Forelimb muscle (tissue), 1 donor: ENCODE results near the gene CAPS2. TPM values are rescaled to one million over a fixed set of nuclear protein-coding genes. Genes with fewer than 3 reads are reported as not detected.
"Not testable (repeated sequence)": the region's sequence is repeated elsewhere in the genome, so short reads cannot be mapped to it uniquely, and the experiment has no call there.

ENCODE experiments used
- DNase-seq: peaks from one replicate; pipeline ENCODE4 v3.0.0-alpha.2; 2013; ENCODE audit warnings: low read depth
- polyA plus RNA-seq: library from polyadenylated mRNA; unstranded; fragments of 120-200 nt; gene quantifications from one replicate; pipeline ENCODE4 v1.2.1, GENCODE V29; 2013; ENCODE audit not compliant: insufficient read length

CAPS2 gene
- polyA plus RNA-seq = 2.1 TPM

DNA sequence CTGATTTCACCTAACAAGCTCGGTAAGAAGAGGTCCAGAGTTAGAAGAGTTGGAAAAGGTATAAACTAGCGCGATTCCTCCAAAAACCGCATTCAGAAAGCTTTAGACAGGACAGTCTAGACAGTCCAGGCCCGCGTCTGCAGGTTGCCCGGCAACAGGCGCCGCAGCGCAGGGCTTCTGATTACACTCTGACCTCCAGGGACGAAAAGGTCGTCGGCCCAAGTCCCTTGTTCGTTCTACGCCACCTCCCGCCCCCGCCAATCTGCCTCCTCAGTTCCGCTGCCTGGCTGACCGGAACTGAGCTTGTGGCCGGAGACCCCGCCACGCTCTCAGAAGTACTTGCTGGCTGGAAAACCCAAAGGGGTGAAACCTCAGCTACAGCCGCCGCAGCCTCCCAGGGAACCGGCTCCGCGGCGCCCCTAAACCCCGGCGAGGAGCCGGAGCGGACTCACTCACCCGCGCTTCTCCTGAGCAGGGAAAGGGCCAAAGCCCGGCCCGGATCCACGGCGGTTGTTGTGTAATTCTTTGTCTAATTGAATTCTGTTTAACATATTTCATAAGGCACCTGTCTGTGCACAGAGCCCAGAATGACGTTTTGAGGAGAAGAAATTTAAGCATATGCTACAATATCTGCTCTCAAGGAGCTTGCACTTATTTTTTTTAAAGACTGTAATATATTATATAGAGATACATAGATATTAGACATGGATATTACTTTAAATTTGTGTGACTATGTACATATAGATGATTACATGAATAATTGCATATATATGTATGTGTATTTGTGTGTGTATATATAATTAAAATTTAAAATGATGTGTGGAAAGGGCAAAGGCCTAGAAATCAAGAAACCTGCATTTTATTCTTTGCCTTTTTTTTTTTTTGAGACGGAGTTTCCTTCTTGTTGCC lies at the start of gene CAPS2:
CAPS2 (minus strand) TSS at position 407 of the 909 bp plus-strand sequence. CDS start 3,826 bp downstream, outside the sequence.
- DNase-seq = peak; percentile 38

DNA sequence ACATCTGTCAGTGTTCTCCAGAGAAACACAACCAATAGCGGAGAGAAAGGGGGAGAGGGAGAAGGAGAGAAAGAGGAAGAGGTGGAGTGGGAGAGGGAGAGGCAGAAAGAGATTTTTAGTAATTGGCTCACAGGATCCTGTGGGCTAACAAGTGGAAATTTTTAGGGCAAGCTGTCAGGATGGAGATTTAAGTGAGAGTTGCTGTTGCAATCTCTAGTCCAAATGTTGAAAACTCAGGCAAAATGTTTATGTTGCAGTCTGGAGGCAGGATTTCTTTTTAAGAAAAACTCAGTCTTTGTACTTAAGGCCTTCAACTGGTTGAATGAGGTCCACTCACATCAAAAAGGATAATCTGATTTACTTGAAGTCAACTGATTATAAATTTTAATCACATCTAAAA lies 48.2 kb upstream of the CAPS2 start:
- no peak for DNase-seq

DNA sequence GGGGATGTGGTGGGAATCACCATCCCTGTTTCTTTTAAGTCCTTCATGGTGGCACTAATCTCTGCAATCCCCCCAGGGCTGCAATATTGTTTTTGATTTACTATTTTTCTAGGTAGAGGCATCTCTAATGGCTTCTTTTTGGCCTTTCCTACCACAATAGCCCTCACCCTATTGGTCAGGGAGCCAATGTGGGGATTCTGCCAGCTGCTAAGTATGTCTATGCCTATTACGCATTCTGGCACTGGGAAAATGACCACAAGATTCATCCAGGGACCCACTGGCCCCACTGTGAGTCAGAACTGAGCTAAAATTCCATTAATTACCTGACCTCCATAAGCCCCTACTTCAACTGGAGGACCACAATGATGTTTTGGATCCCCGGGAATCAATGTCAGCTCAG lies 44.8 kb upstream of the CAPS2 start:
- no peak for DNase-seq

DNA sequence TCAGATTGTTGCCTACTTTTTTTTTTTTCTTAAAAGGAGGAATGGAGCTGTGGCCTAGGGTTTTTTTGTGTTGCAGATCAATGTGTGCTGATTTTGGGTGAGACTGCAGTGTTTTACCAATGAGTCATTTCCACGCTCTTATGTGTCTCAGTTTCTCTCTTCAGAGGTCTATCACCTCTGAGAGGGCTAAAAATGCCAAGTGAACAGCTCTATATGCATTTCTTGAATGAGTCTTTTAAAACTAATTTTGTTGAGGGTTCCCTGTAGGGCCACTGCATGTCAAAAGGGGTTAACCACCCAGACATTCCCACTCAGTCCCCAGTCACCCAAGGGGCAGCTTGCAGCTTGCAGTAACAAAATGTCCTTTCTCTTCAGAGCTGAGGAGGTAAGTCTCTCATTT lies 36.5 kb upstream of the CAPS2 start:
- DNase-seq = no peak

DNA sequence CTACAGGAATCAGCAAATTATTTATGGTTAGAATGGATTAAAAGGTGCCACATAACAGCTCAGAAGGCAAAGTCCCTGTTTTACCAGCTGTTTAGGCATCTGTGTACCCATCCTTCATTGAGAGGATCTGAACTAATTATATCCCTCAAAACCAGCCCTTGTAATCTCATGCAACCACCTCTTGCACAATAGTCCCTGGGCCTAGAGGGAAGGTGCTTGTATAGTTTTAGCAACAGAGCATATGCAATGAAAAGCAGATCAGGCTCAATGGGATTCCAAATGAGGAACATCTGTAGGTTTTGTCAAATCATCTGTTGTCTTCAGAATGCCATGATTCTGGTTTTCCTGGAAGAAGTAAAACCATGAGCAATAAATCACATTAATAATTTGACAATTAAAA lies 34.8 kb upstream of the CAPS2 start:
- DNase-seq = no peak

DNA sequence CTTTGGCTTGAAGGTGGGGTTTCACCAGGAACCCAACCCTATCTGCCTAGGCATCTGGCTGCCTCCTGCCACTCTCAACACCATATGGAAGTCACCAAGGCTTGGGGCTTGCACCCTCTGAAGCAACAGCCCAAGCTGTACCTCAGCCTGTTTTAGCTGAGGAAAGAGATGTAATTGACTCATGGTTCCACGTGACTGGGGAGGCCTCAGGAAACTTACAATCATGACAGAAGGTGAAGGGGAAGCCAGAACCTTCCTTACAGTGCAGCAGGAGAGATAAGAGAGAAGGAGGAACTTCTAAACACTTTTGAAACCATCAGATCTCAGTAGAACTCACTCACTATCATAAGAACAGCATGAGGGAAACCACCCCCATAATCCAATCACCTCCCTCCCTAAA lies 31.3 kb upstream of the CAPS2 start:
- DNase-seq = no peak

DNA sequence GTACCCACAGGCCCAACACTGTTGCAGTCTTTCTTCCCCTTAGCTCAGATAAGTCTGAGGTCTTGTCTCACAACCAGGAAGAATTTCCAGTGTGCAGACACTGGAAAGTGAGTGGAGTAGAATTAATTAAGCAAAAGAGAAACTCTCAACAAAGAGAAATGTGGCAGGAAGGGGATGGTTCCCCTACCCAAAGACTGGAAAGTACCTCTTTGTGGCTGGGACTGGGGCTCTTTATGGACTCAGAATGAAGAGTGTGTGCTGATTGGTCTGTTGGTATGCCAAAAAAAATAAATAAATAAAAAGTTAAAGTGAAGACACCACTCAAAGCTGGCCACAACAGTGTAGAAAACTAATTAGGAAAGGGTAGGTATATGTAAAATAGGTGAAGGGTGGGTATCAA lies 30.8 kb upstream of the CAPS2 start:
- DNase-seq = no peak

DNA sequence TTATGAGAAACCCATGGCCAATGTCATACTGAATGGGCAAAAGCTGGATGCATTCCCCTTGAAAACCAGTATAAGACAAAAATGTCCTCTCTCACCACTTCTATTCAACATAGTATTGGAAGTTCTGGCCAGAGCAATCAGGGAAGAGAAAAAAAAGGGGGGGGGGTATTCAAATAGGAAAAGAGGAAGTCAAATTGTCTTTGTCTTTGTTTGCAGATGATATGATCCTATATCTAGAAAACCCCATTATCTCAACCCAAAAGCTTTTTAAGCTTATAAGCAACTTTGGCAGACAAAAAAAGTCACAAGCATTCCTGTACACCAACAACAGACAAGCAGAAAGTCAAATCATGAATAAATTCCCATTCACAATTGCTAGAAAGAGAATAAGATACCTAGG lies 23.9 kb upstream of the CAPS2 start:
- DNase-seq = no peak

DNA sequence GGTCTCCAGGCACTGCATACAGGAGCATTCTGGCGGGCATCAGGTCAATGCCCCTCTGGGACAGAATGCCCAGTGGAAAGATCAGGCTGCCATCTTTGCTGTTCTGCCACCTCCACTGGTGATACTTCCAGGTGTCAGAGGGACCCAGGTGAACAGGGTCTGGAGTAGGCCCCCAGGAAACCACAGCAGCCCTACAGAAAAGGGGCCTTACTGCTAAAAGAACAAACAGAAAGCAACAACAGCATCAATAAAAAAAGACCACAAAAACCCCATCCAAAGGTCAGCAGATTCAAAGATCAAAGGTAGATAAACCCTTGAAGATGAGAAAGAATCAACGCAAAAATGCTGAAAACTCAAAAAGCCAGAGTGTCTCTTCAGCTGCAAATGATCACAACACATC lies 20.3 kb upstream of the CAPS2 start:
- DNase-seq = no peak

DNA sequence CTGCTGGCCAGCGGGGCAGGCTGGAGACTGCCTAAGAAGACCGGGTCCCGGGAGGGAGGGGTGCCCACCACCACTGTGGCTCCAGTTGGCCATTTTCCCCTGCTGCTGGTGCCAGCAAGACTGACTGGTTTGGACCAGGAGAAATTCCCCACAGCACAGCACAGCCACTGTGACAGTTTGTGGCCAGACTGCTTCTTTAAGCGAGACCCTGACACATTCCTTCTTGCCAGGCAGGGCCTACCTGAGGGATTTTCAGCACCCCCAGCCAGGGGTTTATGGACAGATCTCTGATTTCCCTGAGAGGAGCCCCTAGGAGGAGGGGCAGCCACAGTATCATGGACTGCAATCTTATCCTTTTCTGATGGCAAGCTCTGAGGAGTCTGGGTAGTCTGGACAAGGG lies 19.8 kb upstream of the CAPS2 start:
- no peak for DNase-seq

DNA sequence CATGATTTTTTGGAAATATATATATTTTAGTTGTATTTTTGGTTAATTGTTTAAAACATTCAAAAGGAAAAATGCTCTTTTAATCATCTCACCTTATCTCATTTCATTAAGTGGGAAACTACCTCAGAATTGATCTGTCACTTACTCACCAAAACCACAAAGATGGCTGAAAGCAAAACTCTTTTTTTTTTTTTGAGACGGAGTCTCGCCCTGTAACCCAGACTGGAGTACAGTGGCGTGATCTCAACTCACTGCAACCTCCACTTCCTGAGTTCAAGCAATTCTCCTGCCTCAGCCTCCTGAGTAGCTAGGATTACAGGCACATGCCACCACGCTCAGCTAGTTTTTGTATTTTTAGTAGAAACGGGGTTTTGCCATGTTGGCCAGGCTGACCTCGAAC lies 16.1 kb upstream of the CAPS2 start:
- DNase-seq = not testable (repeated sequence)

DNA sequence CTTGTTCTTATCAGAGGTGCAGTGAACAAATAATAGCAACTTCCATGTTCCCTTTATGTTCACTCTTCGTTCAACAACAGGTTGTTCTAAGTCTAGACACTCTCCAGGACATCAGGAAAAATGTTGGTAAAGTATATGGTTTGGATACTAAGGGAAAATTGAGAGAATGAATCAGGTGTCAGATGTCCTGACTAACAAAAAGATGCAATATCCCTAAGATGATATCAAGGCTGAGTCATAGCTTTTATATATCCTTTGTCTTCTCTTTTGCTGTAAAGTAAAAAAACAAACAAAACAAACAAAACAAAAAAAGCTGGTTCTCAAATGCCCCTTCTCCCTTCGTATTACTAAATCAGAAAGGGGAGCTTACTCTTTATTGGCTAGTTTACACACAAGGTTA lies 15.4 kb upstream of the CAPS2 start:
- no peak for DNase-seq

DNA sequence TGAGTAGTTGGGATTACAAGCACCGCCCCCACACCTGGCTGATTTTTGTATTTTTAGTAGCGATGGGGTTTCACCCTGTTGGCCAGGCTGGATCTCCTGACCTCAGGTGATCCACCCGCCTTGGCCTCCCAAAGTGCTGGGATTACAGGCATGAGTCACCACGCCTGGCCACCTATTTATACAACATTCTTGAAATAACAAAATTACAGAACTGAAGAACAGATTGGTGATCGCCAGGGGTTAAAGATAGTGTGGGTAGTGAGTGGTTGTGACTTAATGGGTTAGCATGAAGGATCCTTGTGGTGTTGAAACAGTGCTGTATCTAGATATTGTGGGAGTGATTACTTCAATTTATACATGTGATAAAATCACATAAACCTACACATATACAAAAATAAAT lies 11.7 kb upstream of the CAPS2 start:
- no peak for DNase-seq

DNA sequence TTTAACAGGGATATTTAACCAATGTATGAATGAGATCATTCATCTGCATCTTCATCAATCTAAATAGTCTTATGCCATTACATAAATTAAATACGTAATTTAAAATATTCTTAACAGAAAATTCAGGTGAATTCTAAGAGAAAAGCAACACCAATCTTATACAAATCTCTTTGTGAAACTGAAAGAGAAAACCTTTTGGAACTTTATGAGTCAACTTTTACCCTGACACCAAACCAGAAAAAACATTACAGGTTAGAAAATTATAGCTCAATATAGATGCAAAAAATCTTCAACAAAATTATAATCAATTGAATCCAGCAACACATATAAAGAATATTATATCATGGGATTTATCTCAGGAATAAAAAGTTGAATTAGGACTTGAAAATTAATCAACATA lies 7.8 kb upstream of the CAPS2 start:
- DNase-seq = no peak

DNA sequence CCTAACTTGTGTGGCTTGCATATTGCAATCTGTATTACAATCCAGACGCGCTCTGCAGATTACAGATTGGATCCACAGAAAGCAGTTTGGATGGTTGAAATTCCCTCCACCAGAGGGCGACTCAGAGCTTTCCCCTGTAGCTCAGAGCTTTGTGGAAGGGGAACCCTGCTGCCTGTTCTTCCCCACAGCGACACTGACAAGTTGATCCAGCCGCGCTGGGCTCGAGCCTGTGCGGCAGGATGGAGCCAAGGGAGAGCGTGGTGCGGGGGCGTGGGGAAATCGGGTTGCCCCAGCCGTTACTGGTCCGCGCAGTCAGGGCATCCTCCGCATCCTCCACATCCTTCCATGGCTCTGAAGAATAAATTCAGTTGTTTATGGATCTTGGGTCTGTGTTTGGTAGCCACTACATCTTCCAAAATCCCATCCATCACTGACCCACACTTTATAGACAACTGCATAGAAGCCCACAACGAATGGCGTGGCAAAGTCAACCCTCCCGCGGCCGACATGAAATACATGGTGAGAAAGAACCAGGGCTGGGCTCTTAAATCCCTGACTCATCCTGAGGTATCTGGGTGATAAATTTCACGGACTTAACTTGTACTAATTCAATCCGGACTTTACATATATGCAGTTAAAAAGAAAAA lies 4.4 kb upstream of the CAPS2 start, which contains the start of gene GLIPR1L1:
GLIPR1L1 (plus strand) TSS at position 287 of the 647 bp plus-strand sequence; CDS start at position 346, 59 bp downstream.
- DNase-seq = peak; percentile 70

DNA sequence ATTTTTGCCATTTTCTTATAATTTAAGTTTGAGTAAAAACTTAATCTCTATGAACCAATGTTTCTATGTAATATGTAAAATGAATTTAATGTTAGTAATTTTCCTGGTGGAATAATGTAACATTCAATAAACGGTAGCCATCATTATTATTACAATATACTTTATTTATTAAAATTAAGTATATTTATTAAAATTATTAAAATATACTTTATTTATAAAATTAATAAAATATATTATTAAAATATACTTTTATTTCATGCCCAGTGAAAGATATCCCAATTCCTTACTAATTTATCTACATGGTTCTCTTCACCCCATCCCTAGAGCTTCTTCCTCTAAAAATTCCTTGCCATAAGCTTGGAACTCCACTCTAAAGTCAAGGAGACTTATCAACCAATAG lies 2.5 kb downstream of the CAPS2 start:
- no peak for DNase-seq

DNA sequence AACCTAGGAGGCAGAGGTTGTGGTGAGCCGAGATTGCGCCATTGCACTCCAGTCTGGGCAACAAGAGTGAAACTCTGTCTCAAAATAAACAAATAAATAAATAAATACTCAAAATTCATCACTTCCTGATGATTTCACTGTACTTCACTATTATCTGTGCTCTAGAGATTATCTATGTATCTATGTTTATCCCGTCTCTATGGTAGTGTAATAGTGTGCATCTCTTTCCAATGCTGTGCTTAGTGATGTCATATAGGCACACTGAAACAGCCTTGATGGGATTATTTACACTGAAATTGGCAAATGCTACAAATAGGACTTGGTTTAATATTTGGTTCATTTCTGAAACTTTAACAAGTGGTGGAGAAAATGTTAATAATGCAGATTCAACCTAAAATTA lies 6.5 kb downstream of the CAPS2 start:
- DNase-seq = no peak

DNA sequence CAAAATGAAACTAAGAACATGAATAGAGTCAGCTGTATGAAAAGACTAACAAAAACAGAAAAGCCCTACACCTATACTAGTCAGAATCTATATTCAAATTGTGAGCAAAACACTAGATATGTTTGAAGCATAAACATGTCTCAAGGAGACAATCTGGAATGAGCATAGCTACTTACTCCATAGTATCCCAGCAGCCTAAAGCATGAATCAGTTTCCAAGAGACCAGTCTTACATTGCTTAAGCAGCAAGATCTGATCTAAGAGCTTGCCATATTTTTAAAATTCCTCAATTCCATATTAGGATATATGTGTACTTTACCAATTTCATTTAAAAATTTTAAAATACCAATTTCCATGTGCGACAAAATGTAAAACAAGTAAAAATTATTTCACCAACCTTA lies 7.7 kb downstream of the CAPS2 start:
- DNase-seq = no peak

DNA sequence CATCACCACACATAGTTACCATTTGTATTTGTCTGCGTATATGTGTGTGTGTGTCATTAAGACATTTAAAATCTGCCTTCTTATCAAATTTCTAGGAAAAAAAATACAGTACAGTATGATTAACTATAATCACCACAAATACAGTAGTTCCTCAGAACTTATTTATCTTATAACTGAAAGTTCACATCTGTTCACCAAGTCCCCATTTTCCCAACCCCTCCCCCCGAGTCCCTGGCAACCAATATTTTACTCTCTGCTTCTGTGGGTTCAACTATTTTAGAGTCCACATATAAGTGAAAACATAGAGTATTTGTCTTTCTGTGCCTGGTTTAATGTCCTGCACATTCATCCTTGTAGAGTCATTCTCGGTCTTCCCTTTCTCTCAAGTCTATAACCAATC lies 12.3 kb downstream of the CAPS2 start:
- DNase-seq = no peak

DNA sequence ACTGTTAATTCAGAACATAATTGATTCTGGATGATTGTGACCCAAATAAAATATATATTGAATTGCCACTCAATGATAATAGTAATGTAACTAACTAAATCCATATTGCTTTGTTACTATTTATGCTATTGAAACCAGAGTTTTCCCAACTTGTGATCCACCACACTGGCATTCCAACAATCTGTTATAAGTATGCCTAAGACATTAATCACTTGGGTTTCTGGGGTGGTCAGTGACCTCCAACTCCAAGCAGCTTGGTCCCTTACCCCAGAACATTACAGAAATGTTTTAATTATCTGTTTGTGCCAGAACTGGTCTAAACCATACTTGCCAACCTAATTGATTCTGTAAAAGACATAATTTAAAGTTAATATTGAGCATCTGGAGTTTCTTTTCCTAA lies 14.6 kb downstream of the CAPS2 start:
- DNase-seq = no peak

DNA sequence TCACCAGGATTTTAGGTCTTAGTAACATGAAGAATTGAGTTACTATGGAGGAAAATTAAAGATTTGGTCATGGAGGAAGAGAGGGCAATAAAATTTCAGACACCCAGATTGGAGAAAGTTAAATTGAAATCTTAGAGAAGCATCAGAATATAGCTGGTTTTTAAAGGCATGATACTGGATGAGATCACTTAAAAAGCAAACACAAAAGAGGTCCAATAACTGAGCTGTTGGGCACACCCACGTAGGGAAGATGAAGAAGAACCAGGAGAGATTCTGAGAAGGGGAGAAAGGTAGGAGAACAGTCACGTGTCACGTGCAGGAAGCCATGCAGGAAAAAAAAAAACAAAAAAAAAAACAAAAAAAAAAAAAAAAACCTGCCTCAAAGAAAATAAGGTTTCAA lies 18.8 kb downstream of the CAPS2 start:
- no peak for DNase-seq

DNA sequence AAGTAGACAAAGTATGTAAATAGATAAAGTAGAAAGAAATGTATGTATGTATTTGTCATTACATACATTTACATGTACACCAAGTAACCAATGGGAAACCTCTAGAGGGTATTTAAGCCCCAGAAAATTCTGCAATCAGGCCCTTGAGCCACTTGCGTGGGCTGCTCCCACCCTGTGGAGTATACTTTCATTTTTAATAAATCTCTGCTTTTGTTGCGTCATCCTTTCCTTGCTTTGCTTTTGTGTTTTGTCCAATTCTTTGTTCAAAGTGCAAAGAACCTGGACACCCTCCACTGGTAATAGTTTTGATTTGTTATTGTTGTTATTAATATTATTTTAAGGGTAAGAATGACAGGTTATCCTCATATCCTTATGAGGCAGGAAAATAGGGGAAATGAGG lies 21.8 kb downstream of the CAPS2 start:
- DNase-seq = no peak
